ENCODE results near the gene TOMM40.
"Not testable (repeated sequence)": the region's sequence is repeated elsewhere in the genome, so short reads cannot be mapped to it uniquely, and the experiment has no call there.

Gene TOMM40

DNA sequence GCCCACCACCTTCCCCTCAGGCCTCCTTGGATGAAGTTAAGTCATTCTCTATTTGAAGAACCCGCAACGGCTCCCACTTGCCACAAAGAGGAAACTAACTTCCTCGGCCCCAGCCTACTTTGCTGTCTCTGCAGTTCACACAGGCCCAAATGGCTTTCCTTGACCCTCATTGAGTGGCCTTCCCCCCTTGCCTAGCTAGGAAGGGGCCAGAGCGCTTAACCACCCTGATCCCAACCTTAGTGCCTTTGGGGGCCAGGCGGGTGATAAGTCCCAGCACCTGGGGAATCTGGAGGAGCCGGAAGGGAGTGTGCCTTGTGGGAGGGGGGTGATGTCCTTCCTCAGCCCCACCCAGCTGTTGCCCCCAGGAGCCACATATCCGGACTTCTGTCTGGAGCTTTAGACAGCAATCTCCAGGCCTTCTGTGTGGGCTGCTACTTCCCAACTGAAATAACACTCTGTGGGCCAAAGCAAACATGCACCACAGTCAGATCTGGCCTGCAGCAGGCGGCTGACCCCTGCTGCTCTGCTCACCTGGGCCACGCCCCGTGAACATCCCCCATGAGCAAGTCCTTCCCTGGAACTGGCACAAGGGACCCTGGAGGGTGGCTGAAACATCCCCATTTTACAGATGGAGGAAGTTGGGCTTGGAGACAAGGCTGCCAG lies 34.5 kb upstream of the TOMM40 start:
- ChIA-PET CTCF (no interaction called here), POLR2A (interaction anchor here (1.5 kb wide), 1 partner anchor 8 kb away, joined by 3 read pairs; no protein-coding TSS in a partner anchor)
- DNase-seq (ENCODE audit: extremely low spot score), result no peak
- TF ChIP-seq SUZ12 (IDR thresholded peaks at IDR 0.05) (no peak), FOXM1 (IDR thresholded peaks at IDR 0.05; ENCODE audit: borderline replicate concordance) (no peak), LEF1 (IDR thresholded peaks at IDR 0.05; ENCODE audit: borderline replicate concordance) (no peak), NFRKB (IDR thresholded peaks at IDR 0.05) (no peak), SP1 (IDR thresholded peaks at IDR 0.05) (no peak), ARNT (IDR thresholded peaks at IDR 0.05) (no peak), L3MBTL2 (conservative IDR thresholded peaks at IDR 0.05) (no peak), ELF4 (IDR thresholded peaks at IDR 0.05) (no peak), TARDBP (IDR thresholded peaks at IDR 0.05) (no peak), ZNF384 (IDR thresholded peaks at IDR 0.05) (no peak), CTBP1 (IDR thresholded peaks at IDR 0.05; ENCODE audit: borderline replicate concordance) (no peak), BHLHE40 (IDR thresholded peaks at IDR 0.05; ENCODE audit: borderline replicate concordance) (no peak), FOXA1 (IDR thresholded peaks at IDR 0.05) (no peak), HDGF (IDR thresholded peaks at IDR 0.05; ENCODE audit: borderline replicate concordance) (no peak)
- TF ChIP-seq, protein P1, sequence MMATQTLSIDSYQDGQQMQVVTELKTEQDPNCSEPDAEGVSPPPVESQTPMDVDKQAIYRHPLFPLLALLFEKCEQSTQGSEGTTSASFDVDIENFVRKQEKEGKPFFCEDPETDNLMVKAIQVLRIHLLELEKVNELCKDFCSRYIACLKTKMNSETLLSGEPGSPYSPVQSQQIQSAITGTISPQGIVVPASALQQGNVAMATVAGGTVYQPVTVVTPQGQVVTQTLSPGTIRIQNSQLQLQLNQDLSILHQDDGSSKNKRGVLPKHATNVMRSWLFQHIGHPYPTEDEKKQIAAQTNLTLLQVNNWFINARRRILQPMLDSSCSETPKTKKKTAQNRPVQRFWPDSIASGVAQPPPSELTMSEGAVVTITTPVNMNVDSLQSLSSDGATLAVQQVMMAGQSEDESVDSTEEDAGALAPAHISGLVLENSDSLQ (IDR thresholded peaks at IDR 0.05), result no peak

DNA sequence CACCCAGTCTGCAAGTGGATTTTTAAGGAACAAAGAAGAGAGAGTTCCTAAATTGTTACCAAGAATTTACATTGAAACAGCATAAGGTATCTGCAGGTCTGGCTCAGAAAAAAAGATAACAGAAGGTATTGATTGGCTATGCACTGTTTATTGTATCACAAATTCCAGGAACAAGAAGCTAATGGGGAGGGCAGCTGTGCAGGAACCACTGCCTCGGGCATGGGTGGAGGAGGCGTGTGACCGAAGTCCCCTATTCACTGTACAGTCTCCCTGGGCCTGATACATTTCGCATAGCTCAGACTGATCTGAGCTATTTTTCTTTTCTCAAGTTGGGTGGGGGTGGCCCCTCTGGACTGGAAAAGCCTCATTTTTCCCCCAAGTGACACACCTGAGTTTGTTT lies 33.2 kb upstream of the TOMM40 start:
- TF ChIP-seq FOXM1 (IDR thresholded peaks at IDR 0.05; ENCODE audit: borderline replicate concordance) (no peak), ZNF384 (IDR thresholded peaks at IDR 0.05) (no peak), L3MBTL2 (conservative IDR thresholded peaks at IDR 0.05) (no peak), NFRKB (IDR thresholded peaks at IDR 0.05) (no peak), ARNT (IDR thresholded peaks at IDR 0.05) (no peak), FOXA1 (IDR thresholded peaks at IDR 0.05) (no peak), HDGF (IDR thresholded peaks at IDR 0.05; ENCODE audit: borderline replicate concordance) (no peak), ELF4 (IDR thresholded peaks at IDR 0.05) (no peak), SP1 (IDR thresholded peaks at IDR 0.05) (no peak), LEF1 (IDR thresholded peaks at IDR 0.05; ENCODE audit: borderline replicate concordance) (no peak), CTBP1 (IDR thresholded peaks at IDR 0.05; ENCODE audit: borderline replicate concordance) (no peak), TARDBP (IDR thresholded peaks at IDR 0.05) (no peak), BHLHE40 (IDR thresholded peaks at IDR 0.05; ENCODE audit: borderline replicate concordance) (no peak), FOXK2 (IDR thresholded peaks at IDR 0.05) (no peak), SUZ12 (IDR thresholded peaks at IDR 0.05) (no peak)
- TF ChIP-seq, protein P1 (IDR thresholded peaks at IDR 0.05), result no peak
- POLR2A ChIA-PET, result interaction anchor here (1.5 kb wide), 1 partner anchor 9 kb away, joined by 3 read pairs; no protein-coding TSS in a partner anchor
- no peak for DNase-seq (ENCODE audit: extremely low spot score)
- CTCF ChIA-PET, result interaction anchor here (0.7 to 1.0 kb wide), 3 partner anchors 73 to 419 kb away, joined by 3 read pairs; no protein-coding TSS in a partner anchor

DNA sequence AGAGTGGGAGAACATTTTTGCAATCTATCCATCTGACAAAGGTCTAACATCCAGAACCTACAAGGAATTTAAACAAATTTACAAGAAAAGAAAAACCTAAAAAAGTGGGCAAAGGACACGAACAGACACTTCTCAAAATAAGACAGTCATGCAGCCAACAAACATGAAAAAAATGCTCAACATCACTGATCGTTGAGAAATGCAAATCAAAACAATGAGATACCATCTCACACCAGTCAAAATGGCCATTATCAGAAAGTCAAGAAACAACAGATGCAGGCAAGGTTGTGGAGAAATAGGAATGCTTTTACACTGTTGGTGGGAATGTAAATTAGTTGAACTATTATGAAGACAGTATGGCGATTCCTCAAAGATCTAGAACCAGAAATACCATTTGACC lies 29.5 kb upstream of the TOMM40 start:
- CTCF ChIA-PET; POLR2A ChIA-PET; DNase-seq (ENCODE audit: extremely low spot score): not testable (repeated sequence)

DNA sequence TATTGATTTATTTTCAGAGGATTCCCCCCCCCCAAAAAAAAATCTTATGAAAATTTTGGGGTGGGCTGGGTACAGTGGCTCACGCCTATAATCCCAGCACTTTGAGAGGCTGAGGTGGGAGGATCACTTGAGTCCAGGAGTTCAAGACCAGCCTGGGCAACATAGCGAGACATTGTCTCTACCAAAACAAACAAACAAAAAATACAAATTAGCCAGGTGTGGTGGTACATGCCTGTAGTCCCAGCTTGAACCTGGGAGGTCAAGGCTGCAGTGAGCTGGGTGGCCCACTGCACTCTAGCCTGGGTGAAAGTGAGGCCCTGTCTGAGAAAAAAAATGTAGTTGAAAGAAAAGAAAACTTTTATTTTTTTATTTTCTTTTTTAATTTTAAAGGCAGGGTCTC lies 27.1 kb upstream of the TOMM40 start:
- ChIA-PET POLR2A (no interaction called here), CTCF (no interaction called here)
- TF ChIP-seq FOXA1 (IDR thresholded peaks at IDR 0.05) (no peak), HDGF (IDR thresholded peaks at IDR 0.05; ENCODE audit: borderline replicate concordance) (no peak), SUZ12 (IDR thresholded peaks at IDR 0.05) (no peak), SP1 (IDR thresholded peaks at IDR 0.05) (no peak), L3MBTL2 (conservative IDR thresholded peaks at IDR 0.05) (no peak)
- no peak for DNase-seq (ENCODE audit: extremely low spot score)

DNA sequence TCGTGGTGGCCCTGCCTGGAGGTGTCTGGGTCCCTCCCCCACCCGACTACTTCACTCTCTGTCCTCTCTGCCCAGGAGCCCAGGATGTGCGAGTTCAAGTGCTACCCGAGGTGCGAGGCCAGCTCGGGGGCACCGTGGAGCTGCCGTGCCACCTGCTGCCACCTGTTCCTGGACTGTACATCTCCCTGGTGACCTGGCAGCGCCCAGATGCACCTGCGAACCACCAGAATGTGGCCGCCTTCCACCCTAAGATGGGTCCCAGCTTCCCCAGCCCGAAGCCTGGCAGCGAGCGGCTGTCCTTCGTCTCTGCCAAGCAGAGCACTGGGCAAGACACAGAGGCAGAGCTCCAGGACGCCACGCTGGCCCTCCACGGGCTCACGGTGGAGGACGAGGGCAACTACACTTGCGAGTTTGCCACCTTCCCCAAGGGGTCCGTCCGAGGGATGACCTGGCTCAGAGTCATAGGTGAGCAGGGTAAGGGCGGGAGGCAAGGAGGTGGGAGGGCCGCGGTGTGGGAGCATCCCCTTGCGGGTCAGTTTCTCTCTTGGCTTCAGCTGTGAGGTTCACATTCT lies 25.8 kb upstream of the TOMM40 start:
- no peak for DNase-seq (ENCODE audit: extremely low spot score)
- ChIA-PET POLR2A (no interaction called here), CTCF (interaction anchor here (1.0 kb wide), 1 partner anchor 21 kb away, joined by 3 read pairs; no protein-coding TSS in a partner anchor)
- TF ChIP-seq CTBP1 (IDR thresholded peaks at IDR 0.05; ENCODE audit: borderline replicate concordance), result no peak
- no peak for TF ChIP-seq HDGF (IDR thresholded peaks at IDR 0.05; ENCODE audit: borderline replicate concordance)
- TF ChIP-seq FOXM1 (IDR thresholded peaks at IDR 0.05; ENCODE audit: borderline replicate concordance), result no peak
- no peak for TF ChIP-seq NFRKB (IDR thresholded peaks at IDR 0.05)
- TF ChIP-seq, protein P1 (IDR thresholded peaks at IDR 0.05), result no peak
- no peak for TF ChIP-seq BHLHE40 (IDR thresholded peaks at IDR 0.05; ENCODE audit: borderline replicate concordance)
- TF ChIP-seq FOXK2 (IDR thresholded peaks at IDR 0.05), result no peak
- TF ChIP-seq TARDBP (IDR thresholded peaks at IDR 0.05), result no peak
- TF ChIP-seq ARNT (IDR thresholded peaks at IDR 0.05), result no peak
- no peak for TF ChIP-seq LEF1 (IDR thresholded peaks at IDR 0.05; ENCODE audit: borderline replicate concordance)
- no peak for TF ChIP-seq L3MBTL2 (conservative IDR thresholded peaks at IDR 0.05)
- no peak for TF ChIP-seq FOXA1 (IDR thresholded peaks at IDR 0.05)
- no peak for TF ChIP-seq SUZ12 (IDR thresholded peaks at IDR 0.05)
- TF ChIP-seq ZNF384 (IDR thresholded peaks at IDR 0.05), result no peak
- no peak for TF ChIP-seq ELF4 (IDR thresholded peaks at IDR 0.05)
- TF ChIP-seq SP1 (IDR thresholded peaks at IDR 0.05), result no peak

DNA sequence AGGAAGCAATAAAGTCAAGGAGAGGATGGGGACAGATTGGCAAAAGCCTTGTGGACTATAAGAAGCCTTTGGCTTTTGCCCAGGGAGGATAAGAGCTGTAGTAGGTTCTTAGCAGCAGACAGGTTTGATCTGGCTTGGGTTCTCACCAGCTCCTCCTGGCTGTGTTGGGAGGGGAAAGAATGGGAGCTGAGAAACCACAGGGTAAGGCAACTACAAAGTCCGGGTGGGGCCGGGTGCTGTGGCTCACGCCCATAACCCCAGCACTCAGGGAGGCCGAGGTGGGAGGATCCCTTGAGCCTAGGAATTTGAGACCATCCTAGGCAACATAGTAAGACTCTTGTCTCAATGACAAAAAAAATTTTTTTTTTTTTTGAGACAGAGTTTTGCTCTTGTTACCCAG lies 24.4 kb upstream of the TOMM40 start:
- no peak for TF ChIP-seq ZNF384 (IDR thresholded peaks at IDR 0.05)
- TF ChIP-seq NFRKB (IDR thresholded peaks at IDR 0.05), result no peak
- no peak for TF ChIP-seq TARDBP (IDR thresholded peaks at IDR 0.05)
- no peak for TF ChIP-seq BHLHE40 (IDR thresholded peaks at IDR 0.05; ENCODE audit: borderline replicate concordance)
- TF ChIP-seq FOXA1 (IDR thresholded peaks at IDR 0.05), result no peak
- TF ChIP-seq L3MBTL2 (conservative IDR thresholded peaks at IDR 0.05), result no peak
- TF ChIP-seq FOXK2 (IDR thresholded peaks at IDR 0.05), result no peak
- no peak for TF ChIP-seq SUZ12 (IDR thresholded peaks at IDR 0.05)
- TF ChIP-seq, protein P1 (IDR thresholded peaks at IDR 0.05), result no peak
- no peak for TF ChIP-seq ELF4 (IDR thresholded peaks at IDR 0.05)
- no peak for TF ChIP-seq LEF1 (IDR thresholded peaks at IDR 0.05; ENCODE audit: borderline replicate concordance)
- no peak for TF ChIP-seq CTBP1 (IDR thresholded peaks at IDR 0.05; ENCODE audit: borderline replicate concordance)
- TF ChIP-seq SP1 (IDR thresholded peaks at IDR 0.05), result no peak
- TF ChIP-seq HDGF (IDR thresholded peaks at IDR 0.05; ENCODE audit: borderline replicate concordance), result no peak
- ChIA-PET CTCF (no interaction called here), POLR2A (no interaction called here)
- DNase-seq (ENCODE audit: extremely low spot score), result no peak
